Dedifferentiated amniotic fluid mesenchymal stem cell (primary cell): ENCODE measurements around the gene MASP2.
"Not testable (repeated sequence)": the region's sequence is repeated elsewhere in the genome, so short reads cannot be mapped to it uniquely, and the experiment has no call there.

Experiments
- DNase-seq: peaks from one replicate; pipeline ENCODE4 v3.0.0-alpha.2; 2016; ENCODE audit errors: extremely low spot score

Gene MASP2

DNA sequence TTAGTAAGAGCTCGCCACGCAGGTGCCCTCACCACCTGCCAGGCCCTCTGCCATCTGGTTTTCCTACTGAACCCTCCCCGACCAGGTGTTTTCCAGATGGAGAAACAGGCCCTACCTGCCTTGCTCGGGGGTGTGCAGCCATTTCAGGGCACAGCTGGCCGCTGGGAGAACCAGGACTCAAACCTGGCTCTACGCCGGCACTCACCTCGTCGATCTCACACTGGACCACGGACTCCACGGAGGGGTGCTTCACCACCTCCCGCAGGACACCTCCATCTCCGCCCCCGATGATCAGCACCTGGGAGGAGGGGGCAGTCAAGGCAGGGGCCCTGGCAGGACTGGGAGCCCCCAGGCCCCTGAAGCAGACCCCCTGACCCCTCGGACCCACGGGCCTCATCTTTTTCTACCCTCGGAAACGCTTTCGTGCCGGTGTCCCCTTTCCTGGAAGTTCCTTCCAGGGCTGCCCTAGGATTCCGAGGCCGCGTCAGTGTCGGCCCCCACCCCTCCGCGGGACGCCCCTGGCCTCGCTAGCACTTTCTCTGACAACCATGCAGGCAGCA is 11.6 kb upstream of the MASP2 start:
- no peak for DNase-seq

DNA sequence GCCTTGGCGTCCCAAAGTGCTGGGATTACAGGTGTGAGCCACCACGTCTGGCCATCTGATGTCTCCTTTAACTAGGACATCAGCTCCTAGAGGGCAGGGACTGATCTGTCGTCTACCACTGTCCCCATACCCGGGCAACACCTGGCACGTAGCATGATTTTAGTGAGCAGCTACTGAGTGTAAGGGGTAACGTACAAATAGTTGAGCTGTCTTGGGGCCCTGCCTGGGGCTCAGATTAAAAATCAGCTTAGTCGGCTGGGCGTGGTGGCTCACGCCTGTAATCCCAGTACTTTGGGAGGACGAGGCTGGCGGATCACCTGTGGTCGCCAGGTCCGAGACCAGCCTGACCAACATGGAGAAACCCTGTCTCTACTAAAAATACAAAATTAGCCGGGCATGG is 11.0 kb upstream of the MASP2 start:
- no peak for DNase-seq

DNA sequence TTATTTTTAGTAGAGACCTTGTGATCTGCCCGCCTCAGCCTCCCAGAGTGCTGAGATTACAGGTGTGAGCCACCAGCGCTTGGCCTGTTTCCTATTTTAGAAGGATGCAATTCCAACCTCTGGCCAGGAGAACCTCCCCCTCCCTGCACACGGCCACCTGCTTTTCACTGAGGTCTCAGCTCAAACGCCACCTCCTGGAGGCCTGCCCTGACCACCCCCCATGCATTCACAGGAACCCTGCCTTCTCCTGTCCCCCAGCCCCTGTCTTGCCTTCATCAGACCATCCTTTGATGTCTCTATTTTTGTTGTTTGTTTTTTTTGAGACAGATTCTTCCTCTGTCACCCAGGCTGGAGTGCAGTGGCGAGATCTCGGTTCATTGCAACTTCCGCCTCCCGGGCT is 10.4 kb upstream of the MASP2 start:
- no peak for DNase-seq

DNA sequence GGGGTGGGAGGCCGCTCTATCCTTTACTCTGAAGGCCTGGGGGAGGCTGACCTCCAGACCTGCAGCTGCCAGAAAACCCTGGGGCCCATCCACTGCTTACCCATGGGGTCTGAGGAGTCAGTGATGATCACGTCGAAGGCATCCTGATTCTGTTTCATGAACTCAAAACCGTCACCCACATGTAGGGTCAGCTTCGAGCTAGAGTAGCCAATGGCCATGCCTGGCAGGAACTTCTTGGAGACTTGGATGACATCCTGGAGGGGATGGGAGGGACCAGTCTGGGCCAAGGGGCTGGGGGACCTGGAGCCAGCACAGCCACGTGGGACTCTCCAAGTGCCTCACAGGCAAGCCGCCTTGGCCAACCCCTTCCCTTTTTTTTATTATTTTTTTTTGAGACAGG is 9.5 kb upstream of the MASP2 start:
- DNase-seq, result no peak

DNA sequence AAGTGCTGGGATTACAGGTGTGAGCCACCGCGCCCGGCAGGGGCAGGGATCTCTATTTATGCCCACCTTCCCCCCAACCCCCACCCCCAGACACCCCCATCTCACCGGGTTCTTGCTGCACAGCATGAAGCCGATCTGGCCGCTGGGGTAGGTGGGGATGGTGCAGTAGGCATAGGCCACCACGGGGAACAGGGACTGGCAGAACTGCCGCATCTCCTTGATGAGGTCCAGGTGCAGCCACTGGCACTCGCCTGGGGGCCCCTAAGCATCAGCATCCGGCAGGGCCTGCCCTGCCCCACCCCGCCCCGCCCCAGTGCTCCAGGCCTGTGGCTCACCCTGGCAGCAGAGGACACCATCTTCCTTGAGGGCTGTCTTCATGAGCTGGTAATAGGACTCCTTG is 8.6 kb upstream of the MASP2 start:
- no peak for DNase-seq

DNA sequence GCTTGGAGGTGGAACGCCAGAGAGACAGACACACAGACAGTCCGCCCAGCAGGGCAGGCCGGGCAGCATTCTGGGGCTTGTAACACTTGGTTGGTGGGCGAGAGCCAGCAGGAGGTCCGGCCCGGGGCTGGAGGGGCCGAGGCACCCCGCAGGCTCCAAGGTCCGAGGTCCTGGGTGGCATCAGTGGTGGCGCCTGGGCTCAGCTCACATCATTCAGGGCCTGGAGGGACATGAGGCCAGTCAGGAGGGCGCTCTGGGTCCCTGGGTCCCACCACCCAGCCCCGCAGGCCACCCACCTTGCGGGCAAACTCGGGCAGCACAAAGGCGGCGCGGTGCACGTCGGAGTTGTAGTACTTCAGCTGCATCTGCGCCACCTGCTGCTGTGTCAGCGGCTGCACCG is 7.6 kb upstream of the MASP2 start:
- no peak for DNase-seq

DNA sequence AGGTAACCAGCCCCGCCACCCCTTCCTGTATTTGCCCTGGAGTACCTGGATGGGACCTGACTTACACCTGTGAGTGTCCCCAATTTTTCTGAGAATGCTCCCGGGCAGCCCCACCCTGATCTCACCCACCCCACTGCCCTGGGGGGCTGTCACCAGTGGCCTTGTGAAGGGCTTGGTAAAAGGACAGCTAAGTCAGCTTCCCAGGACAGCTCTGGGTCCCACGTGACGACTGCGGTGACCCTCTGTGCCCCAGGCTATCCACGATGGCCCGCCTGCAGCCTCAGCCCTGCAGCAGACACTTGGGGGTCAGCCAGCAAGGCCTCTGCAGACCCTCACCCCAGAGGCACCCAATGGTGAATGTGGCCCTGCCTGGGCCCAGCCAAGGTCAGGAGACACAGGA is 7.1 kb upstream of the MASP2 start:
- DNase-seq, result no peak

DNA sequence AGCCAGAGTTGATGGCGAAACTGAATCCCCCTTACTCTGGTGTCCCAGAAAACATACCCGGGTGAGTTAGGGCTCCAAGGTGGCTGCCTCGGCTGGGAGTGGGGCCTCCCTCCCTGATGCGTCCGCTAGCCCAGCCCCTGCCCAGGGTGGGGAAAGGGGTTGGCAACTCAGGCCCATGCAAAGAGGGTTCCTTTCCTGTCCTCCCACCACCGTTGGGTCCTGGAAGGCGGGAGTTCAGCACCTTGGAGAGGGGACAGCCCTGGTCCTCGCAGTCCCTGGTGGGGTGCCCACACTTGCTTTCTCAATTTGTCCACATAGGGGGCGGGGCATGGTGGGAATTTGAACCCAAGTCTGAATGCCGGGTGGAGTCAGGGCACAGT is 6.7 kb upstream of the MASP2 start:
- no peak for DNase-seq

DNA sequence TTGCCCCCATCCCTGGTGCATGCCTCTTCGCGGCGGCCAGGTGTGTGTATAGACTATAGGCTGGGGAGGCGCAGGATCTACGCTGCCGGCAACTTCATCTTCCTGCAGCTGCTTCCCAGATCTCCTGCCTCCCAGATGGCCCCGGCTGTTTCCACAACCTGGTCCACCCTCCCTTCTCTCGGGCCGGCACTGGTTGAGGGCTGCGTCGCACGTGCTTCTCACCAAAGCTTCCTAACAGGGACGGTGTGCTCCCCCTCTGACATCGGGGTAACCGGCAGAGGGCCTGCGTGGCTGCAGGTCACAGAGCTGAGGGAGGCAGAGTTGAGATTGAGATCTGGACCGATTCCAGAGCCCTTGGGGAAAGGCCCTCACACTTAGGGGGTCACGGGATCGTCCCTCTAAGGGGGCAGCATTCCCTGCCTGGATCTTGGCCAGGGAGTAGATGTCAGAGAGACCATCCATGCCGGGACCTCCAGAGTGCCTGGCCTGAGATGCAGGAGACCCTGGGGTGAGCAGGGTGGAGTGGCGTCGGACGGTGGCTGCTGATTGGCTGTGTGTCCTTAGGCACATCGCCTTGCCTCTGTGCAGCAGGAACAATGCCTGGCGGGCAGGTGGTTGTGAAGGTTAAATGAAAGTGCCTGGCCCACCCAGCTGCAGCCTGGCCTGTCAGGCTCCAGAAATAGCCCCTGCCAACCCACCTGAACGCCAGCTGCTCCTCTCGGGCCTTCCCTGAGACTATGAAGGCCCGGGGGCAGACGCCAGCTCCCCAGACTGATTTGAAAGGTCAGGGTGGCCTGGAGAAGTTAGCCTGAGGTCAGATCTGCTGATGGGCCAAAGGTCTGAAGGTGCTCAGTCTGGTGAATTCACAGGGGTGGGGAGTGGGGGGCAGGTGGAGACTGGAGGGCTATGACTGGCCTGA is 6.1 kb upstream of the MASP2 start:
- no peak for DNase-seq

DNA sequence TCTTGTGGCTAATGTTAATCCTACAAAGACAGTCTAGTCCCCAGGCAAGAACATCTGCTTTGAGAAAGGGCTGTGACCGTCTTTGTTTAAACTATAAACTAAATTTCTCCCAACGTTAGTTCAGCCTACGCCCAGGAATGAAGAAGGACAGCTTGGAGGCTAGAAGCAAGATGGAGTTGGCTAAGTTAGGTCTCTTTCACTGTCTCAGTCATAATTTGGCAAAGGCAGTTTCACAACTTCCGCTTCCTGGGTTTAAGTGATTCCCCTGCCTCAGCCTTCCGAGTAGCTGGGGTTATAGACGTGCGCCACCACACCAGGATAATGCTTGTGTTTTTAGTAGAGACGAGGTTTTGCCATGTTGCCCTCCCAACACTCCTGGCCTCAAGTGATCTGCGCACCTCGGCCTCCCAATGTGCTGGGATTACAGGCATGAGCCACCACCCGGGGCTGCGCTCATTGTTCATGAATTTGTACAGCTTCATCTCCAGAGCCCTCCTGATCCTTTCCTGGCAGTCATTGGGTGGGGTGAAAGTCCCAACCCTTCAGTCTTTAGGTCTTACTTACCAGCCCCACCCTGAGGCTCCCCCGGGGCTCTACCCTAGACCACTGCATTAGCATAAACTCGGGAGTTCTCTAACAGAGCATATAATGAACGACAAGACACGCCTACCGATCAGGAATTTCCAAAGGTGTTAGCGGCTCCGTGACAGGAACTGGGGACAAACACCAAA is 4.9 kb upstream of the MASP2 start:
- no peak for DNase-seq

DNA sequence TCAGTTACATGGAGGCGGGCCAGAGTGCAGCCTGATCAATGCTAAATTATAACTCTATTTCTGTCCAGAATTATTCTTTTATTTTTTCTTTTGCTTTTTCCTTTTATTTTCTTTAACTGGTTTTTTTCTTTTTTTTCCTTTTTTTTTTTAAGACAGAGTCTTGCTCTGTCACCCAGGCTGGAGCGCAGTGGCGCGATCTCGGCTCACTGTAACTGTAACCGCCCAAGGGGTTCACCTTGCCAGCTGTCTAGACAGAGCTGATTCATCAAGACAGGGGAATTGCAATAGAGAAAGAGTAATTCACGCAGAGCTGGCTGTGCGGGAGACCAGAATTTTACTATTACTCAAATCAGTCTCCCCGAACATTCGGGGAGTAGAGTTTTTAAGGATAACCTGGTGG is 4.1 kb upstream of the MASP2 start:
- DNase-seq, result not testable (repeated sequence)

DNA sequence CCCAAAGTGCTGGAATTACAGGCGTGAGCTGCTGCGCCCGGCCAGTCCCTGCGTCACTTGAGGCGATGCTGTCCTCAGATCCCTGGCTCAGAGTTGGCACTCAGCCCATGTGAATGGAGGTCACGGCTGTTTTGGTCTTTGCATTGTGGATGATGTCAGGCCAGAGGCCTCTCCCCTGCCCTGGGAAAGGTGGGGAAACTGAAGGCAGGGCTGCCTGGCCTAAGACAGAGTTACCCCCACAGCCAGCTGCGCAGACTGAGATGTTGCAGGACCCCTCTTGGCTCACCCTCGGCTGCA is 821 bp downstream of the MASP2 start:
- no peak for DNase-seq

DNA sequence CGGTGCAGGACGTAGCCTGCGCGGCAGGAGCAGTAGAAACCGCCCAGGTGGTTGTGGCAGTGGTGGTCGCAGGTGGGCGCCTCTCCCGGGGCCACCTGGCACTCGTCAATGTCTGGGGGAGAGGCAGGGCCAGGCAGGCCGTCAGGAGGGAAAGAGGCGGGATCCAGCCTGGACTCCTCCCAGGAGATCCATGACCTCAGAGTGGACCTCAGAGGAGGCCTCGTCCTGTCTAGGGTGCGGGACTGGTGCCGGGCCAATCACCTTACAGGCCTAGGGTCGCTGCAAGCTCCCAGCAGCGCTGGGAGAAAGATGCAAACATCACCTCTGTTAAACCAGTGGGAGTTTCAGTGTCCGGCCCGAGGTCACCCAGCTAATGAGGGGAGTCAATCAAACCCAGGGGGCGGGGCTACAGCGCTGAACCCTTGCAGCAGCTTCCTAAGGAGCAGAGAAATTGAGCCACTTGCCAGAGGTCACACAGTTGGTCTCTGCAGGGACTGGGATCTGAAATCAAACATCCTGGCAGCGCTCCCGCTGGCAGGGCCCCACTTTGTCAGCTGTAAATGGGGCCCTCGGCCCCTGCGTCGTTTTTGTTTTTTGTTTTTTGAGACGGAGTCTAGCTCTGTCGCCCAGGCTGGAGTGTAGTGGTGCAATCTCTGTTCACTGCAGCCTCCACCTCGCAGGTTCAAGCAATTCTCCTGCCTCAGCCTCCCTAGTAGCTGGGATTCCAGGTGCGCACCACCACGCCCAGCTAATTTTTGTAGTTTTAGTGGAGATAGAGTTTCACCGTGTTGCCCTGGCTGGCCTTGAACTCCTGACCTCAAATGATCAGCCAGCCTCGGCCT is 1.4 kb downstream of the MASP2 start:
- no peak for DNase-seq

DNA sequence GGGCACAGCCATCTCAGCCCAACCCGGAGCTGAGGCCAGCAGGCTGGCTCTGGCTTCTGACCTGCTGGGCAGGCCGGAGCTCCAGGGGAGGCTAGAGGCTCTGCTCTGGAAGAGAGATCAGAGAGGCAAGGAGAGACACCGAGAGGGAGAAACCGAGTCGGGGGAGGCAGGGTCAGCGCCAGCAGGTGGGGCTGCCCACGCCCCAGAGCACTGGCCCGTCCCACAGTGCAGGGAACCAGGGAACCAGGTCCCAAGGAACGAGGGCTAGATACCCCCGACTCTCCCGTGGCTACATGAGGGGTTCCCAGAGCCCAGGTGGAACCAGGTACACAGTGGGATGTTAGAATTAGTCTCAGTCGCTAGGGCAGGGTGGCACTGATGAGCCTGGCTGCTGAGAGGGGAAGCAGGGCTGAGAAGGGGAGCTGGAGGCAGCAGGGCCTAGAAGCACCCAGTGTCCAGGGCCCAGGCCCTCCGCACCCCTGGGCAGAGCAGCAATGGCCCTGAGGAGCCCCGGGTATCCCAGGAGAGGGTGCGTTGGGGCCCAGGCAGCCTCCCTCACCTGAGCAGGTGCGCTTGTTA is 2.1 kb downstream of the MASP2 start:
- no peak for DNase-seq

DNA sequence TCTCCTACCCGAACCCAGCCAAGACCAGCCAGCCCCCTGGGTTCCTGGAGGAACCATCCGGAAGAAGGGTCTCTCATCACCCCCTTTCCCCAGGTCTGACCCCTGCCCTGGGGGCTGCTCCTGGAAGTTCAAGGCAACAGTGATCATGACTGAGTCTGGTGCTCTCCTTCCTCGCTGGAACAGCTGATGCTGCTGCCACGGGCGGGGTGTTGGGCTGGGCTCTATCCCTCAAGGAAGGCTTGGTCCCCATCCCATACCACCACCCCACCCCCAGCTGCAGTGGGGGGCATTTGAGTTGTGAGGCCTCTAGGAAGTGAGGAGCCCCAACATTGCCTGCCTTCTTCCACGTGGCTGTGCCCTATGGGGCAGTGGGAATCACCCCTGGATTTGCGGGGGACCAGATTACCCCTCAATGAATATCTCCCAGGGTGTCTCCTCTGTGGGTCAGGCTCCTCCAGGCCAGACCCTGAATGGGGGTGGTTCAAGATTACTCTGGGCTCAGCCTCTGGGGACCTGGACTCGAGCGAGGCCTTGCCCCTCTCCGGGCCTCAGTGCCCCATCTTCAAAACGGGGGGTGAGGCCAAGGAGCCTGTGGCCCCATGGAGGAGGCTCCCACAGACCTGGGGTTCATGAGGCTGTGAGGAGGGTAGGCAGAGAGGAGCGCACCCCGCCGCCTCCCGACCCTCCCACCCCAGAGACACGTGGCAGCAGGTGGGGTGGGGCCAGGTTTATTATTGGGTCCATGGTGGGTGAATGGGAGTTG is 2.8 kb downstream of the MASP2 start:
- no peak for DNase-seq

DNA sequence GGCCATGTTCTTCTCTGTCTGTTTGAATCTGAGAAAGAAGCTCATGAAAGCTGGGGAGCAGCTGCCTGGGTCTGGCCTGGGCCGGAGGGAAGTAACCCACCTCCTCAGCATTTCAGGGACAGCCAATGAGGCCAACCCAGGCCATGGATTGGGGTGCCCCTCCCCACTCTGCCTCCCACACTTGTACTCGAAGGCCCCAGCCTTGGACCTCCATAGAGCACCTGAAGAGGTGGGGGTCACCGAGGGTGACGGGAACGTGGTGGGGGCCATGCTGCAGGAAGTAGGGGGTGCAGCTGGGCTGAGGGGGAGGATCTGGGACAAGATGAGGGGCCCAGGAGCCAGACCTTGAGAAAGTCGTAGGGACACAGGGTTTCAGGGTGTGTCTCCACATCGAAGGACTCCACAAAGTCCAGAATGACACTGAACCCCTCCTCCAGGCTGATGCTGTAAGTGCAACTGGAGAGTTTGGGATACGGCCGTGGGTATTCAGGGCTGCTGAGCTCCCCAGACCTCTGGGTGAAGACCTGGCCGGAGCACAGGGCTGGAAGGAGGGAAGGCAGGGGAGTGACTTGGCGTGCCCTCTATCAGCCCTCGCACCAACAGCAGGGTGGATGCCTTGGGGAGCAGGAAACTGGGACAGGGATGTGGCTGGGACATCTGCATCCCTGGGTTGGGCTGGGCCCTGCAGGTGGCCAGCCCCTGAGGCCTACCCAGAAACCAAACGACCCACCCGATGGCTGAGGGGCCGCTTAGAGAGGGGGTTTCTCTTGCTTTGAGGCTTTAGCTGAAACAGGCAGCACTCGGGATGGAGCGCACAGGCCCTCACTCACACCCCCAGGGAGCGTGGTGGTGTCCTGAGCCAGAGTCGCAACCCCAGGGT is 3.8 kb downstream of the MASP2 start:
- no peak for DNase-seq

DNA sequence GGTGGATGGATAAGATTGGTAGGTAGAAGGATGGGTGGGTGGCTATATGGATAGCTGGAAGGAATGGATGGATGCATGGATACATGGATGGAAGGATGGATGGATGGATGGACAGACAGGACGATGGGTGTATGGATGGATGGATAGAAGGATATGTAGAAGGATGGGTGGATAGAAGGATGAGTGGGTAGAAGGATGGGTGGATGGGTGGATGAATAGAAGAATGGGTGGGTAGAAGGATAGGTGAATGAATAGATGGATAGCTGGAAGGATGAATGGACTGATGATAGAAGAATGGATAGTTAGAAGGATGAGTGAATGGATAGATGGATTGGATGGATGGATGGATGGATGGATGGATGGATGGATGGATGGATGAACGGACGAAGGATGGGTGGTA is 5.0 kb downstream of the MASP2 start:
- no peak for DNase-seq

DNA sequence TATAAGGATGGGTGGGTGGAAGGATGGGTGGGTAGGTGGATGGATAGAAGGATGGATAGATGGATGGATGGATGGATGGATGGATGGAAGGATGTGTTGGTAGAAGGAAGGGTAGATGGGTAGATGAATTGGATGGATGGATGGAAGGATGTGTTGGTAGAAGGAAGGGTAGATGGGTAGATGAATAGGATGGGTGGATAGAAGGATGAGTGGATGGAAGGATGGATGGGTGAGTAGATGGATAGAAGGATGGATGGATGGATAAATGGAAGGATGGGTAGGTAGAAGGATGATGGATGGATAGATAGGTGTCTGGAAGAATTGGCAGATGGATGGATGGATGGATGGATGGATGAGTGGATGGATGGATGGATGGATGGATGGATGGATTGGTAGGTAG is 6.0 kb downstream of the MASP2 start:
- no peak for DNase-seq

DNA sequence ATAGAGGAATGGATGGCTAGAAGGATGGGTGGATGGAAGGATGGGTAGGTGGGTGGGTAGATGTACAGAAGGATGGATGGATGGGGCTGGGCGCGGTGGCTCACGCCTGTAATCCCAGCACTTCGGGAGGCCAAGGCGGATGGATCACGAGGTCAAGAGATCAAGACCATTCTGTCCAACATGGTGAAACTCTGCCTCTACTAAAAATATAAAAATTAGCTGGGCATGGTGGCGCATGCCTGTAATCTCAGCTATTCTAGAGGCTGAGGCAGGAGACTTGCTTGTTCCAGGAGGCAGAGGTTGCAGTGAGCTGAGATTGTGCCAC is 7.0 kb downstream of the MASP2 start:
- DNase-seq, result not testable (repeated sequence)

DNA sequence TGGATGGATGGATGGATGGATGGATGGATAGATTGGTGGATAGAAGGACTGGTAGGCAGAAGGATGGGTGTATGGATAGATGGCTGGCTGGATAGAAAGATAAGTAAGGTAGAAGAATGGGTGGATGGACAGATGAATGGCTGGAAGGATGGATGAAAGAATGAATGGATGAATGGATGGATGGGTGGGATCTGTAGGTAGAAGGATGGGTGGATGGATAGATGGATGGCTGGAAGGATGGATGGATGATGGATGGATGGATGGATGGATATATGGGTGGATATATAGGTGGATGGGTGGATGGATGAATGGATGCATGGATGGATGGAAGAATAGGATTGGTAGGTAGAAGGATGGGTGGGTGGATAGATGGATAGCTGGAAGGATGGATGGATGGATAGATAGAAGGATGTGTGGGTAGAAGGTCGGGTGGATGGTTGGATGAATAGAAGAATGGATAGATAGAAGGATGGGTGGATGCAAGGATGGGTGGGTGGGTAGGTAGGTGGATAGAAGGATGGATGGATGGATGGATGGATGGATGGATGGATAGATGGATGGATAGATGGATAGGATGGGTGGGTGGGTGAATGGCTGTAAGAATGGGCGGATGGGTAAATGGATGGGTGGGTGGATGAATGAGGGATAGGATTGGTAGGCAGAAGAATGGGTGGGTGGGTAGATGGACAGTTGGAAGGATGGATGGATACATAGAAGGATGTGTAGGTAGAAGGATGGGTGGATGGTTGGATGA is 7.5 kb downstream of the MASP2 start:
- DNase-seq, result no peak
